ENCODE measurements around the gene NLRC4. TPM values are rescaled to one million over a fixed set of nuclear protein-coding genes. Genes with fewer than 3 reads are reported as not detected.
"Not testable (repeated sequence)": the region's sequence is repeated elsewhere in the genome, so short reads cannot be mapped to it uniquely, and the experiment has no call there.

NLRC4 gene
- polyA plus RNA-seq, 1 experiment: not detected

GRCh38 chr2:32220445-32220844 is 44.2 kb downstream of the NLRC4 start:
- Histone ChIP-seq H3K36me3 (ENCODE audit: control insufficient read depth, insufficient read depth, low read length) (peaks cover 4% of the 10 kb centered on the region), H3K27me3 (ENCODE audit: control insufficient read depth, insufficient read depth, low read length) (no peaks in the 10 kb centered on the region), H3K4me3 (ENCODE audit: low read depth, low read length) (no peak overlapping the region)
- ChIA-PET CTCF (no interaction called here), POLR2A (no interaction called here)
- TF ChIP-seq CTCF (IDR thresholded peaks at IDR 0.05; ENCODE audit: insufficient read depth, low read depth, low read length): no peak
- DNase-seq (ENCODE audit: low read depth): no peak

- ChIA-PET POLR2A (no interaction called here), CTCF (no interaction called here)
- TF ChIP-seq CTCF (IDR thresholded peaks at IDR 0.05; ENCODE audit: insufficient read depth, low read depth, low read length): no peak
- no peaks in the 10 kb centered on the region for H3K27me3 ChIP-seq (ENCODE audit: control insufficient read depth, insufficient read depth, low read length)
- DNase-seq (ENCODE audit: low read depth): no peak
- no peak overlapping the region for H3K4me3 ChIP-seq (ENCODE audit: low read depth, low read length)
- H3K36me3 ChIP-seq (ENCODE audit: control insufficient read depth, insufficient read depth, low read length): peaks cover 5% of the 10 kb centered on the region
These were observed 52.4 kb downstream of the NLRC4 start for GRCh38 chr2:32212295-32212694.

- CTCF ChIA-PET: no interaction called here
- H3K36me3 ChIP-seq (ENCODE audit: control insufficient read depth, insufficient read depth, low read length): peaks cover 5% of the 10 kb centered on the region
These were observed 53.8 kb downstream of the NLRC4 start for GRCh38 chr2:32210767-32211408.

GRCh38 chr2:32203428-32203827 is 61.3 kb downstream of the NLRC4 start:
- POLR2A ChIA-PET; H3K36me3 ChIP-seq (ENCODE audit: control insufficient read depth, insufficient read depth, low read length); H3K4me3 ChIP-seq (ENCODE audit: low read depth, low read length); H3K27me3 ChIP-seq (ENCODE audit: control insufficient read depth, insufficient read depth, low read length); CTCF ChIA-PET; DNase-seq (ENCODE audit: low read depth): not testable (repeated sequence)

More at GRCh38 chr2:32210767-32211408, 53.8 kb downstream of the NLRC4 start:
- POLR2A ChIA-PET: no interaction called here
- H3K27me3 ChIP-seq (ENCODE audit: control insufficient read depth, insufficient read depth, low read length): no peaks in the 10 kb centered on the region
- DNase-seq (ENCODE audit: low read depth): no peak
- TF ChIP-seq CTCF (IDR thresholded peaks at IDR 0.05; ENCODE audit: insufficient read depth, low read depth, low read length): no peak
- no peak overlapping the region for H3K4me3 ChIP-seq (ENCODE audit: low read depth, low read length)

DNA sequence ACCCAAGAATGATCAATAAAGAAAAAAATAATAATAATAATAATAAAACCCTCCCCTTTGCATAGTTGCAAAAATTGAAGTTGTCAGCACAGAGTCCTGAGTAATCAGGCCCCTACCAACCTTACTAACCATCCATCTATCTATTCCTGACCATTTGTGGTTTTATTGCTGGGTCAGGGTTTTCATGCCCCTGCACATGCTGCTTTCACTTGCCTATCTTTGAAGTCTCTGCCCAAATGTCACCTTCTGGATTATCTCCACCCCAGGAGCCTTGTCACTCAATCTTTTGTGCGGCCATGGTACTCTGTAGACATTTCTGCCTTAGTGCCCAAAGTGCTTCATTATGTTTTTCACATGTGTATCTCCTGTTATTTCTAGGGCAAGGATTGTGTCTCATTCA is 63.9 kb downstream of the NLRC4 start:
- Histone ChIP-seq H3K36me3 (ENCODE audit: control insufficient read depth, insufficient read depth, low read length) (no peaks in the 10 kb centered on the region; the same call in 1 of the 2 replicates), H3K4me3 (ENCODE audit: low read depth, low read length) (no peak overlapping the region), H3K27me3 (ENCODE audit: control insufficient read depth, insufficient read depth, low read length) (no peaks in the 10 kb centered on the region)
- ChIA-PET POLR2A (no interaction called here), CTCF (no interaction called here)
- TF ChIP-seq CTCF (IDR thresholded peaks at IDR 0.05; ENCODE audit: insufficient read depth, low read depth, low read length): no peak
- no peak for DNase-seq (ENCODE audit: low read depth)

GRCh38 chr2:32192418-32192817 is 72.3 kb downstream of the NLRC4 start:
- POLR2A ChIA-PET: no interaction called here
- no peak for DNase-seq (ENCODE audit: low read depth)
- Histone ChIP-seq H3K36me3 (ENCODE audit: control insufficient read depth, insufficient read depth, low read length) (no peaks in the 10 kb centered on the region; the same call in 1 of the 2 replicates), H3K27me3 (ENCODE audit: control insufficient read depth, insufficient read depth, low read length) (no peaks in the 10 kb centered on the region), H3K4me3 (ENCODE audit: low read depth, low read length) (no peak overlapping the region)
- TF ChIP-seq CTCF (IDR thresholded peaks at IDR 0.05; ENCODE audit: insufficient read depth, low read depth, low read length): no peak
- CTCF ChIA-PET: interaction anchor here (0.7 kb wide), 1 partner anchor 9 kb away, joined by 3 read pairs; no protein-coding TSS in a partner anchor

Measured in BJ (cell line).